SK-N-SH (cell line): ENCODE results near the gene MYLIP. TPM values are rescaled to one million over a fixed set of nuclear protein-coding genes. Genes with fewer than 3 reads are reported as not detected.

Source experiments
- CTCF ChIA-PET: fragments of 300-600, 350-600 bp; formaldehyde crosslinking; extraction: SDS; loops from one replicate; lab custom pipeline; 2021; lab: Yijun Ruan, JAX
- POLR2A ChIA-PET: fragments of 350-600 bp; sonication (Branson Sonifier 250); formaldehyde crosslinking; extraction: SDS; loops from one replicate; lab custom pipeline; 2020; ENCODE audit warnings: antibody characterized with exemption, inconsistent platforms; lab: Yijun Ruan, JAX
- DNase-seq: peaks from one replicate; pipeline ENCODE4 v3.0.0; 2012
- H2AFZ ChIP-seq: fragments of 200-600 bp; sonication (generic); 2 replicates; pipeline ENCODE4 v1.8.1; 2016; ENCODE audit warnings: antibody characterized with exemption, mild to moderate bottlenecking, low read depth
- H3F3A ChIP-seq: fragments of 200-600 bp; sonication (generic); replicated peaks from 2 replicates; pipeline ENCODE3; 2016; ENCODE audit warnings: antibody characterized with exemption, mild to moderate bottlenecking; ENCODE audit not compliant: insufficient read depth
- H3K27ac ChIP-seq, 2 experiments: fragments of 200-500 bp in 1 of 2; fragments of 200-600 bp in 1 of 2; sonication (Bioruptor generic) in 1 of 2; sonication (generic), shearing (Covaris generic) in 1 of 2; 2 replicates each; pipeline versions ENCODE4 v1.5.1 to v1.6.1; 2014 to 2016; ENCODE audit warnings: low read depth in 2 of 2, inconsistent platforms in 1 of 2, low read length in 1 of 2, mild to moderate bottlenecking in 1 of 2, mixed read lengths in 1 of 2
- H3K27me3 ChIP-seq: fragments of 200-600 bp; sonication (generic), shearing (Covaris generic); 2 replicates; pipeline ENCODE4 v1.6.1; 2016; ENCODE audit warnings: mixed run types; ENCODE audit not compliant: insufficient read depth
- H3K36me3 ChIP-seq, 2 experiments: fragments of 200-500 bp in 1 of 2; fragments of 200-600 bp in 1 of 2; sonication (Bioruptor generic) in 1 of 2; sonication (generic) in 1 of 2; replicated peaks in 1 of 2; 2 replicates each; pipeline versions ENCODE3 to v1.5.1; 2014 to 2016; ENCODE audit warnings: low read length in 1 of 2, mild to moderate bottlenecking in 1 of 2; ENCODE audit not compliant: insufficient read depth in 2 of 2, control insufficient read depth in 1 of 2
- H3K4me1 ChIP-seq, 2 experiments: fragments of 200-500 bp in 1 of 2; fragments of 200-600 bp in 1 of 2; sonication (Bioruptor generic) in 1 of 2; sonication (generic), shearing (Covaris generic) in 1 of 2; 2 replicates each; pipeline versions ENCODE4 v1.5.1 to v1.6.1; 2014 to 2016; ENCODE audit warnings: low read depth in 1 of 2, low read length in 1 of 2, mixed run types in 1 of 2; ENCODE audit not compliant: insufficient read depth in 2 of 2, control insufficient read depth in 1 of 2
- H3K4me2 ChIP-seq: fragments of 200-600 bp; sonication (generic), shearing (Covaris generic); 2 replicates; pipeline ENCODE4 v1.6.1; 2017; ENCODE audit warnings: mixed run types
- H3K4me3 ChIP-seq, 2 experiments: fragments of 200-500 bp in 1 of 2; fragments of 200-600 bp in 1 of 2; sonication (Bioruptor generic) in 1 of 2; sonication (generic), shearing (Covaris generic) in 1 of 2; 2 replicates each; pipeline versions ENCODE4 v1.5.1 to v1.8.1; 2014 to 2016; ENCODE audit warnings: low read depth in 2 of 2, inconsistent platforms in 1 of 2, low read length in 1 of 2, mild to moderate bottlenecking in 1 of 2, mixed read lengths in 1 of 2, moderate library complexity in 1 of 2
- H3K79me2 ChIP-seq: fragments of 200-600 bp; sonication (generic); 2 replicates; pipeline ENCODE4 v1.8.1; 2017; ENCODE audit warnings: mild to moderate bottlenecking; ENCODE audit not compliant: insufficient read depth
- H3K9ac ChIP-seq: fragments of 200-600 bp; sonication (generic); 2 replicates; pipeline ENCODE4 v1.6.1; 2017; ENCODE audit warnings: mixed run types
- H3K9me2 ChIP-seq: fragments of 200-600 bp; sonication (generic); 2 replicates; pipeline ENCODE4 v1.6.1; 2017; ENCODE audit warnings: mixed run types
- H3K9me3 ChIP-seq: fragments of 200-600 bp; sonication (generic); 2 replicates; pipeline ENCODE4 v1.6.1; 2017; ENCODE audit warnings: mixed run types, mild to moderate bottlenecking, moderate library complexity
- H4K20me1 ChIP-seq: fragments of 200-600 bp; sonication (generic); 2 replicates; pipeline ENCODE4 v1.6.1; 2017; ENCODE audit warnings: mild to moderate bottlenecking, mixed run types; ENCODE audit not compliant: insufficient read depth
- CHD2 ChIP-seq: fragments of 150-350 bp; IDR thresholded peaks from 2 replicates; pipeline ENCODE4 v1.6.1; 2018; ENCODE audit warnings: low read length; ENCODE audit not compliant: partially characterized antibody
- EZH2phosphoT487 ChIP-seq: fragments of 200-600 bp; sonication (generic); IDR thresholded peaks from 2 replicates; pipeline ENCODE4 v1.6.1; 2017; ENCODE audit warnings: low read depth, mixed run types, mild to moderate bottlenecking, antibody characterized with exemption, moderate library complexity, borderline replicate concordance
- MAX ChIP-seq: IDR thresholded peaks from 2 replicates; pipeline ENCODE4 v1.4.0; 2012; ENCODE audit warnings: low read depth
- MEF2A ChIP-seq: IDR thresholded peaks from 2 replicates; pipeline ENCODE4 v1.4.0; 2012; ENCODE audit warnings: low read depth, borderline replicate concordance
- NFIC ChIP-seq: IDR thresholded peaks from 2 replicates; pipeline ENCODE4 v1.4.0; 2012; ENCODE audit warnings: borderline replicate concordance
- PBX3 ChIP-seq: IDR thresholded peaks from 2 replicates; pipeline ENCODE4; 2012
- POLR2AphosphoS5 ChIP-seq: IDR thresholded peaks from 2 replicates; pipeline ENCODE4 v1.6.1; 2012; ENCODE audit warnings: low read depth, low read length
- RCOR1 ChIP-seq: fragments of 150-350 bp; IDR thresholded peaks from 2 replicates; pipeline ENCODE4 v1.6.1; 2017; ENCODE audit warnings: antibody characterized with exemption, low read length
- REST ChIP-seq: IDR thresholded peaks from 2 replicates; pipeline ENCODE4 v1.6.1; 2012; ENCODE audit warnings: mild to moderate bottlenecking, low read depth, low read length, moderate library complexity
- RXRA ChIP-seq: IDR thresholded peaks from 2 replicates; pipeline ENCODE4 v1.4.0; 2012; ENCODE audit warnings: low read depth, mild to moderate bottlenecking, borderline replicate concordance
- SIN3A ChIP-seq: IDR thresholded peaks from 2 replicates; pipeline ENCODE4 v1.6.1; 2012; ENCODE audit warnings: low read depth, mild to moderate bottlenecking, low read length, moderate library complexity, borderline replicate concordance
- SMC3 ChIP-seq: IDR thresholded peaks from 2 replicates; pipeline ENCODE4 v1.6.1; 2012; ENCODE audit warnings: low read depth, low read length, improper control_type of control experiment
- TCF12 ChIP-seq: IDR thresholded peaks from 2 replicates; pipeline ENCODE4 v1.4.0; 2012
- YY1 ChIP-seq: IDR thresholded peaks from 2 replicates; pipeline ENCODE4 v1.4.0; 2012; ENCODE audit warnings: low read depth, mild to moderate bottlenecking
- WGBS: methylation state at CpG from one replicate; pipeline ENCODE4 v1.1.6; 2017; ENCODE audit warnings: low lambda C conversion rate; 5-methylcytosine and 5-hydroxymethylcytosine counted together
- polyA plus RNA-seq, 3 experiments: library from polyadenylated mRNA; depleted of rRNA; stranded (reverse); fragments of >200 nt; gene quantifications; 2 replicates each; pipeline ENCODE4 v1.2.3, GENCODE V29; 2012

The MYLIP gene
- polyA plus RNA-seq, 1 of the 3 experiments (the other 2 are of a cell fraction): 3.1 TPM

GRCh38 chr6:16082361-16082760 lies 46.5 kb upstream of the MYLIP start:
- 29% methylated on average over 1 of the region's 1 CpG for WGBS
- no peak for TF ChIP-seq SMC3
- TF ChIP-seq RXRA: no peak
- no peak for TF ChIP-seq MAX
- no peak for TF ChIP-seq RCOR1
- no peak for TF ChIP-seq SIN3A
- TF ChIP-seq TCF12: no peak
- TF ChIP-seq EZH2phosphoT487: no peak
- TF ChIP-seq PBX3: no peak
- TF ChIP-seq NFIC: no peak
- no peak for TF ChIP-seq YY1

GRCh38 chr6:16086965-16087364 lies 41.9 kb upstream of the MYLIP start:
- WGBS: 30% methylated on average over 4 of the region's 4 CpGs
- no peak overlapping the region for H3K4me2 ChIP-seq

More at GRCh38 chr6:16082361-16082760, 46.5 kb upstream of the MYLIP start:
- no peak for DNase-seq
- ChIA-PET POLR2A (no interaction called here), CTCF (interaction anchor here (1.0 to 1.5 kb wide), 2 partner anchors 11 to 101 kb away, joined by 4 read pairs; no protein-coding TSS in a partner anchor)
- no peak overlapping the region for H3K27ac ChIP-seq
- no peak overlapping the region for H3K4me2 ChIP-seq
- no peak overlapping the region for H2AFZ ChIP-seq
- no peaks in the 10 kb centered on the region for H3K9me3 ChIP-seq
- no peak overlapping the region for H3K4me3 ChIP-seq
- H4K20me1 ChIP-seq: no peaks in the 10 kb centered on the region
- H3F3A ChIP-seq: no peaks in the 10 kb centered on the region
- no peaks in the 10 kb centered on the region; the same call in 1 of the 2 replicates for H3K27me3 ChIP-seq
- H3K4me1 ChIP-seq: no peaks in the 10 kb centered on the region
- no peak overlapping the region for H3K9ac ChIP-seq
- H3K79me2 ChIP-seq: no peaks in the 10 kb centered on the region
- no peaks in the 10 kb centered on the region for H3K36me3 ChIP-seq
- H3K9me2 ChIP-seq: no peaks in the 10 kb centered on the region

More at GRCh38 chr6:16086965-16087364, 41.9 kb upstream of the MYLIP start:
- TF ChIP-seq TCF12 (no peak), EZH2phosphoT487 (no peak), POLR2AphosphoS5 (no peak), REST (no peak), SIN3A (no peak), NFIC (no peak), SMC3 (no peak), MEF2A (no peak), CHD2 (no peak)
- no peaks in the 10 kb centered on the region for H3K9me3 ChIP-seq
- no peaks in the 10 kb centered on the region for H3K4me1 ChIP-seq
- DNase-seq: no peak
- no peaks in the 10 kb centered on the region for H3F3A ChIP-seq
- H4K20me1 ChIP-seq: no peaks in the 10 kb centered on the region
- H3K36me3 ChIP-seq: no peaks in the 10 kb centered on the region
- H3K9ac ChIP-seq: no peak overlapping the region
- no peaks in the 10 kb centered on the region; the same call in 1 of the 2 replicates for H3K27me3 ChIP-seq
- POLR2A ChIA-PET: no interaction called here
- no peaks in the 10 kb centered on the region for H3K79me2 ChIP-seq
- CTCF ChIA-PET: interaction anchor here (1.4 kb wide), 1 partner anchor 13 kb away, joined by 5 read pairs; no protein-coding TSS in a partner anchor
- H2AFZ ChIP-seq: no peak overlapping the region
- H3K4me3 ChIP-seq: no peak overlapping the region
- no peaks in the 10 kb centered on the region for H3K9me2 ChIP-seq
- no peak overlapping the region for H3K27ac ChIP-seq
